Stomach (tissue), 9 donors: ENCODE measurements around the gene C10orf71. TPM values are rescaled to one million over a fixed set of nuclear protein-coding genes. Genes with fewer than 3 reads are reported as not detected.

Source experiments
- DNase-seq, 2 donors: peaks; one replicate each; pipeline versions ENCODE4 v3.0.0 to v3.0.0-alpha.2; 2013 to 2019
- H3K27ac ChIP-seq, 5 donors: fragments of 200-600 bp in 4 of 5; sonication (generic) in 4 of 5; one replicate each; pipeline ENCODE4 v1.5.1; 2013 to 2019; ENCODE audit warnings: mild to moderate bottlenecking in 1 of 5, moderate library complexity in 1 of 5
- H3K27me3 ChIP-seq, 3 donors: fragments of 200-600 bp; sonication (generic); one replicate each; pipeline ENCODE4 v1.5.1; 2017 to 2019; ENCODE audit warnings: mixed run types in 1 of 3
- H3K36me3 ChIP-seq, 4 donors: fragments of 200-600 bp; sonication (generic); 1 replicate in 3 of 4; 2 replicates in 1 of 4; pipeline ENCODE4 v1.5.1; 2016 to 2019
- H3K4me1 ChIP-seq, 4 donors: fragments of 200-600 bp; sonication (generic); one replicate each; pipeline ENCODE4 v1.5.1; 2016 to 2019
- H3K4me3 ChIP-seq, 4 donors: fragments of 200-600 bp; sonication (generic) in 3 of 4; one replicate each; pipeline ENCODE4 v1.5.1; 2016 to 2019; ENCODE audit warnings: mild to moderate bottlenecking in 1 of 4
- H3K9me3 ChIP-seq, 4 donors: fragments of 200-600 bp; sonication (generic); one replicate each; pipeline ENCODE4 v1.5.1; 2016 to 2019
- CTCF ChIP-seq, 7 experiments: fragments of 450-650 bp in 4 of 7; fragments of 200-600 bp in 3 of 7; sonication (generic) in 3 of 7; IDR thresholded peaks; one replicate each; pipeline ENCODE4 v1.5.1; 2016 to 2019; ENCODE audit warnings: antibody characterized with exemption in 7 of 7, control low read depth in 2 of 7, mild to moderate bottlenecking in 1 of 7
- EP300 ChIP-seq: sonication (generic); formaldehyde crosslinking; IDR thresholded peaks from one replicate; pipeline ENCODE4 v1.6.1; 2017; ENCODE audit warnings: antibody characterized with exemption
- POLR2A ChIP-seq, 4 donors: fragments of 450-650 bp; IDR thresholded peaks; one replicate each; pipeline ENCODE4 v1.6.1; 2016; ENCODE audit warnings: antibody characterized with exemption in 4 of 4, control low read depth in 2 of 4, mild to moderate bottlenecking in 1 of 4, moderate library complexity in 1 of 4
- POLR2AphosphoS5 ChIP-seq, 3 donors: sonication (generic); formaldehyde crosslinking; IDR thresholded peaks; one replicate each; pipeline ENCODE4 v1.6.1; 2016; ENCODE audit warnings: antibody characterized with exemption in 3 of 3
- WGBS, 5 donors: extraction: QIAGEN DNeasy Blood & Tissue Kit in 3 of 5; methylation state at CpG; one replicate each; pipeline versions ENCODE4 v1.1.5 to v1.1.7; 2013 to 2018; 5-methylcytosine and 5-hydroxymethylcytosine counted together
- intact Hi-C: fragments of 100-400 bp; cut with DNase I; formaldehyde crosslinking; loops from one replicate; pipeline ENCODE4 v1.15.1; 2023; ENCODE audit warnings: low total_unique reads
- polyA plus RNA-seq, 3 donors: library from polyadenylated mRNA; stranded (reverse); fragments of 200-250 nt; gene quantifications; one replicate each; pipeline ENCODE4 v1.2.3, GENCODE V29; 2013
- total RNA-seq, 5 donors: library from RNA; depleted of rRNA; stranded (reverse); fragments of >200 nt; gene quantifications; one replicate each; pipeline versions ENCODE4 v1.1.0 to v1.2.3, GENCODE V29; 2014 to 2016
- donor health status: healthy with polysubstance abuse.
- donor health status: Bipolar disorder and iron deficiency.
- donor health status: healthy.

C10orf71 gene
- total and polyA plus RNA-seq, 8 donors, result 0.18 TPM; not detected in 7

- no peak for DNase-seq
Observed at GRCh38 chr10:49367600-49367999, 68.6 kb downstream of the C10orf71 start.

DNA sequence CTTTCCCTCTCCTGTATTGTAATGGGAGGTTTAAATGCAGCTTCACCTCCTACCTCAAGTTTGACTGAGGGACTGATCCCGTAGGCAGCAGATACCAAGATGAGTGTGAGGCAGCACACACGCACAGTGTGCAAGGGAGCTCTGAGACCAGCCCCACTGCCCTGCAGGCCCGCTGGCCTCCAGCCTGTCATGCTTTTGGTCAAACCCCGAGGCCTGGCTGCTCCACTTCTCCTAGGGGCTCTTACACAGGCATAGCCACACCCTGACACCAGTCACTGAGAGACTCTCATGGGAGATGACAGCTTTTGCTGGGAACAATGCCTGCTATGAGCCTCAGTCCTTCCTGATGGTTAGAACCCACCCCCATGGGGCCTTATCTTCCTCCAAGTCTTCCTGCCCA is 69.3 kb downstream of the C10orf71 start:
- no peaks in the 10 kb centered on the region for H3K9me3 ChIP-seq
- WGBS, 5 donors, result 67 to 85% (median 80%) methylated on average over 3 to 4 of the region's 4 CpGs
- no peaks in the 10 kb centered on the region for H3K4me1 ChIP-seq
- no peaks in the 10 kb centered on the region for H3K36me3 ChIP-seq
- H3K27ac ChIP-seq, result no peak overlapping the region
- no peak for TF ChIP-seq EP300
- no peak for TF ChIP-seq POLR2AphosphoS5 (IDR thresholded peaks at IDR 0.05)
- TF ChIP-seq CTCF (IDR thresholded peaks at IDR 0.05), result no peak
- no peak for TF ChIP-seq POLR2A (IDR thresholded peaks at IDR 0.05)
- no peak overlapping the region for H3K4me3 ChIP-seq
- H3K27me3 ChIP-seq, result peaks cover 0 to 30% (median 0%) of the 10 kb centered on the region in 3 donors
- intact Hi-C loops, result no loop called here
- DNase-seq, result no peak

More at GRCh38 chr10:49367600-49367999, 68.6 kb downstream of the C10orf71 start:
- H3K27me3 ChIP-seq, result peaks cover 0 to 30% (median 0%) of the 10 kb centered on the region in 3 donors
- H3K4me1 ChIP-seq, result no peaks in the 10 kb centered on the region
- 27 to 46% (median 31%) methylated on average over 4 to 5 of the region's 5 CpGs for WGBS, 5 donors
- no peak overlapping the region for H3K4me3 ChIP-seq
- intact Hi-C loops, result no loop called here
- no peaks in the 10 kb centered on the region for H3K36me3 ChIP-seq
- TF ChIP-seq EP300, result no peak
- TF ChIP-seq CTCF (IDR thresholded peaks at IDR 0.05), result no peak
- no peak for TF ChIP-seq POLR2A (IDR thresholded peaks at IDR 0.05)
- TF ChIP-seq POLR2AphosphoS5 (IDR thresholded peaks at IDR 0.05), result no peak
- H3K27ac ChIP-seq, result no peak overlapping the region
- H3K9me3 ChIP-seq, result no peaks in the 10 kb centered on the region

DNA sequence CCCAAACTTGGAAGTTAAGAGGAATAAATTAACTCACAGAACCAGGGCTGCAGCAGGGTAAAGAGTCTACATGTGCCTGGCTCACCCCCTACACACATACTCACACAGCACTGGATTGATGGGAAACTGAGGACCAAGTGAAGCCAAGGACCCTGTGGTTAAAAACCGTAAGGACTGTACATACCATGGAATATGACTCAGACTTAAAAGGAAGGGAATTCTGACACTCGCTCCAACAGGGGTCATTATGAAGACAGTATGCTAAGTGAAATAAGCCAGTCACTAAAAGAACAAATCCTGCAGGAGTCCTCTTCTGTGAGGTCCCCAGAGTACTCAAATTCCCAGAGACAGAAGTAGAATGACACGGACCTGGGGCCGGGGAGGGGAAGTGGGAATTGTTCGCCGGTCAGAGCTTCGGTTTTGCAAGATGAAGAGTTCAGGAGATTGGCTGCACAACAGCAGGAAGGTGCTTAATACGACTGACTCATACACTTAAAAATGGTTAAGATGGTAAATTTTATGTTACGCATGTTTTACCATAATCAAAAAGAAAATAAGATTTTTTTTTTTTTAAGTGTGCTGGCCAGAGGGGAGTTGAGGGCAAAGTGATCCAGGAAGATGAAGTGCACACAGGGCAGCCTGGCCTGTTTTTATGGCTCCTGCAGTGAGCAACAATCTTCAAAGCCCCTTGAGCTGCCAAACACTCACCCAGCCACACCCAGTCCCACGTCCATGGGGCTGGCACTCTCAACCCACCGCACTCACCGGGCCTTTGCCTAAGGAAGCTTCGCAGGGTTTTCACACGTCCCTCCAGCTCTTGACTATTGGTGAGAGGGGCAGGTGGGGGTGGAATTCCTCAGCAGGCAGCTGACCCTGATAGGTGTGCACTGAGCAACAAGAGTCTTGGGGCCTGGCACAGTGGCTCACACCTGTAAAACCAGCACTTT is 70.5 kb downstream of the C10orf71 start:
- H3K27ac ChIP-seq, result no peak overlapping the region
- no peaks in the 10 kb centered on the region for H3K4me1 ChIP-seq
- TF ChIP-seq POLR2AphosphoS5 (IDR thresholded peaks at IDR 0.05) (no peak), POLR2A (IDR thresholded peaks at IDR 0.05) (no peak), EP300 (no peak)
- 62 to 71% (median 70%) methylated on average over 14 of the region's 14 CpGs for WGBS, 5 donors
- H3K27me3 ChIP-seq, result peaks cover 0 to 30% (median 0%) of the 10 kb centered on the region in 3 donors
- intact Hi-C loops, result no loop called here
- H3K4me3 ChIP-seq, result no peak overlapping the region
- no peak for DNase-seq
- no peaks in the 10 kb centered on the region for H3K36me3 ChIP-seq
- H3K9me3 ChIP-seq, result no peaks in the 10 kb centered on the region

- intact Hi-C loops, result no loop called here
- WGBS, 5 donors, result 63 to 81% (median 75%) methylated on average over 8 of the region's 8 CpGs
- H3K36me3 ChIP-seq, result no peaks in the 10 kb centered on the region
- no peaks in the 10 kb centered on the region for H3K4me1 ChIP-seq
- H3K27me3 ChIP-seq, result peaks cover 0 to 23% (median 0%) of the 10 kb centered on the region in 3 donors
- H3K9me3 ChIP-seq, result no peaks in the 10 kb centered on the region
- DNase-seq, result no peak
- H3K4me3 ChIP-seq, result no peak overlapping the region
- H3K27ac ChIP-seq, result no peak overlapping the region
- TF ChIP-seq CTCF (IDR thresholded peaks at IDR 0.05), result no peak
- TF ChIP-seq POLR2AphosphoS5 (IDR thresholded peaks at IDR 0.05), result no peak
- TF ChIP-seq EP300, result no peak
Observed at GRCh38 chr10:49370326-49371100, 71.5 kb downstream of the C10orf71 start.
